ENCODE data around the gene NME1. TPM values are rescaled to one million over a fixed set of nuclear protein-coding genes. Genes with fewer than 3 reads are reported as not detected.

The NME1 gene
- polyA plus RNA-seq, 1 of the 3 experiments (the other 2 are of a cell fraction) = 654 TPM

- TF ChIP-seq YY1 (IDR thresholded peaks at IDR 0.05; ENCODE audit: low read depth) = no peak
- TF ChIP-seq ELF1 (IDR thresholded peaks at IDR 0.05) = no peak
- no peak for TF ChIP-seq FOXM1 (IDR thresholded peaks at IDR 0.05; ENCODE audit: low read depth)
- no peak for TF ChIP-seq RAD21 (IDR thresholded peaks at IDR 0.05; ENCODE audit: low read length)
- TF ChIP-seq RCOR1 (IDR thresholded peaks at IDR 0.05; ENCODE audit: low read length) = no peak
- TF ChIP-seq TAF1 (IDR thresholded peaks at IDR 0.05; ENCODE audit: borderline replicate concordance, low read depth, low read length) = no peak
- TF ChIP-seq RFX5 (IDR thresholded peaks at IDR 0.05; ENCODE audit: low read length) = no peak
- no peak for TF ChIP-seq GATA2 (CRISPR knock-in tag; IDR thresholded peaks at IDR 0.05)
- TF ChIP-seq TEAD4 (IDR thresholded peaks at IDR 0.05; ENCODE audit: borderline replicate concordance, insufficient read depth) = no peak
- no peak for TF ChIP-seq MAX (IDR thresholded peaks at IDR 0.05; ENCODE audit: low read depth)
- no peak for TF ChIP-seq NFIC (IDR thresholded peaks at IDR 0.05; ENCODE audit: borderline replicate concordance)
- TF ChIP-seq FOXJ3 (CRISPR knock-in tag; IDR thresholded peaks at IDR 0.05) = no peak
- TF ChIP-seq EZH2phosphoT487 (IDR thresholded peaks at IDR 0.05; ENCODE audit: borderline replicate concordance, low read depth) = no peak
- no peak for TF ChIP-seq ZBTB33 (IDR thresholded peaks at IDR 0.05; ENCODE audit: borderline replicate concordance, low read depth)
- TF ChIP-seq IRF3 (IDR thresholded peaks at IDR 0.05; ENCODE audit: low read depth, low read length) = no peak
- no peaks in the 10 kb centered on the region for H3K9me3 ChIP-seq
- H3K79me2 ChIP-seq (ENCODE audit: insufficient read depth) = no peaks in the 10 kb centered on the region
- H3K27ac ChIP-seq (ENCODE audit: low read depth in 2 of 2, low read length in 1 of 2) = no peak overlapping the region
- WGBS (ENCODE audit: low lambda C conversion rate) = 96% methylated on average over 6 of the region's 6 CpGs
- no peaks in the 10 kb centered on the region for H3K4me1 ChIP-seq (ENCODE audit: control insufficient read depth in 1 of 2, insufficient read depth in 2 of 2, low read depth in 1 of 2, low read length in 1 of 2)
- peaks cover 5% of the 10 kb centered on the region for H3F3A ChIP-seq (replicated peaks; ENCODE audit: insufficient read depth)
- peaks cover 49 to 81% of the 10 kb centered on the region in 2 experiments for H3K36me3 ChIP-seq (replicated peaks in 1 of 2; ENCODE audit: control insufficient read depth in 1 of 2, insufficient read depth in 2 of 2, low read length in 1 of 2)
- H3K4me2 ChIP-seq = no peak overlapping the region
- POLR2A ChIA-PET = interaction anchor here (0.6 kb wide), 1 partner anchor 35 kb away, joined by 3 read pairs; no protein-coding TSS in a partner anchor
- H4K20me1 ChIP-seq (ENCODE audit: insufficient read depth) = no peaks in the 10 kb centered on the region
- DNase-seq = no peak
- CTCF ChIA-PET = interaction anchor here (0.8 to 1.2 kb wide), 2 partner anchors 47 to 58 kb away, joined by 3 read pairs; partner anchors contain the start of gene NME1
- H3K9ac ChIP-seq = no peak overlapping the region
- H3K4me3 ChIP-seq (ENCODE audit: low read depth in 2 of 2, low read length in 1 of 2) = no peak overlapping the region
- H3K9me2 ChIP-seq = no peaks in the 10 kb centered on the region
- no peak overlapping the region for H2AFZ ChIP-seq (ENCODE audit: low read depth)
- H3K27me3 ChIP-seq (ENCODE audit: insufficient read depth) = no peaks in the 10 kb centered on the region
These were observed 46.9 kb downstream of the NME1 start for GRCh38 chr17:51200295-51200694.

GRCh38 chr17:51200846-51201245 lies 47.5 kb downstream of the NME1 start:
- H3K79me2 ChIP-seq (ENCODE audit: insufficient read depth) = no peaks in the 10 kb centered on the region
- ChIA-PET CTCF (interaction anchor here (0.8 to 1.2 kb wide), 2 partner anchors 47 to 57 kb away, joined by 3 read pairs; partner anchors contain the start of gene NME1), POLR2A (interaction anchor here (0.6 kb wide), 1 partner anchor 36 kb away, joined by 3 read pairs; no protein-coding TSS in a partner anchor)
- WGBS (ENCODE audit: low lambda C conversion rate) = 96% methylated on average over 2 of the region's 2 CpGs
- H3K4me1 ChIP-seq (ENCODE audit: control insufficient read depth in 1 of 2, insufficient read depth in 2 of 2, low read depth in 1 of 2, low read length in 1 of 2) = no peaks in the 10 kb centered on the region
- no peaks in the 10 kb centered on the region for H3K9me3 ChIP-seq
- H3K9me2 ChIP-seq = no peaks in the 10 kb centered on the region
- H3K36me3 ChIP-seq (replicated peaks in 1 of 2; ENCODE audit: control insufficient read depth in 1 of 2, insufficient read depth in 2 of 2, low read length in 1 of 2) = peaks cover 51 to 81% of the 10 kb centered on the region in 2 experiments
- H4K20me1 ChIP-seq (ENCODE audit: insufficient read depth) = no peaks in the 10 kb centered on the region
- TF ChIP-seq RCOR1 (IDR thresholded peaks at IDR 0.05; ENCODE audit: low read length) = no peak
- no peaks in the 10 kb centered on the region for H3K27me3 ChIP-seq (ENCODE audit: insufficient read depth)
- no peak overlapping the region for H2AFZ ChIP-seq (ENCODE audit: low read depth)
- H3K4me3 ChIP-seq (ENCODE audit: low read depth in 2 of 2, low read length in 1 of 2) = no peak overlapping the region
- H3K4me2 ChIP-seq = no peak overlapping the region
- peaks cover 5% of the 10 kb centered on the region for H3F3A ChIP-seq (replicated peaks; ENCODE audit: insufficient read depth)
- H3K9ac ChIP-seq = no peak overlapping the region
- H3K27ac ChIP-seq (ENCODE audit: low read depth in 2 of 2, low read length in 1 of 2) = no peak overlapping the region
- DNase-seq = no peak

All from SK-N-SH (cell line).